Endothelial cell of umbilical vein (primary cell): Measurements from ENCODE around the gene IRF2. TPM values are rescaled to one million over a fixed set of nuclear protein-coding genes. Genes with fewer than 3 reads are reported as not detected.

Source experiments
- BruUV-seq: library from RNA; stranded (reverse); fragments of 400-500 nt; replicated peaks from 2 replicates; lab custom pipeline; 2021; lab: Mats Ljungman, UMichigan
- CTCF ChIA-PET: fragments of 300-600, 350-600 bp; sonication (Branson Sonifier 250); formaldehyde crosslinking; loops from one replicate; lab custom pipeline; 2021; ENCODE audit warnings: antibody characterized with exemption, inconsistent platforms; lab: Charles Lee
- POLR2A ChIA-PET: fragments of 300-600, 350-600 bp; sonication (Branson Sonifier 250); formaldehyde crosslinking; loops from one replicate; lab custom pipeline; 2021; ENCODE audit warnings: antibody characterized with exemption, inconsistent platforms; lab: Charles Lee
- DNase-seq: peaks from one replicate; pipeline ENCODE4 v3.0.0-alpha.2; 2011; ENCODE audit warnings: low read depth, low spot score
- FAIRE-seq: peaks from 2 replicates; lab custom pipeline; 2011; peaks lifted over from hg19 to GRCh38; lab: Jason Lieb, UNC
- H2AFZ ChIP-seq: 2 replicates; pipeline ENCODE4 v1.6.0; 2012; ENCODE audit warnings: low read depth, low read length, control low read depth, inconsistent platforms
- H3K27ac ChIP-seq: 2 replicates; pipeline ENCODE4 v1.5.1; 2011; ENCODE audit warnings: low read depth, mild to moderate bottlenecking, control low read depth, low read length, moderate library complexity; ENCODE audit not compliant: insufficient read depth
- H3K27me3 ChIP-seq, 2 experiments: 2 replicates each; pipeline versions ENCODE4 v1.6.0 to v1.6.1; 2011; ENCODE audit warnings: low read length in 2 of 2, mixed read lengths in 1 of 2; ENCODE audit not compliant: control insufficient read depth in 2 of 2, insufficient read depth in 2 of 2
- H3K36me3 ChIP-seq, 2 experiments: 2 replicates in 1 of 2; 3 replicates in 1 of 2; pipeline ENCODE4 v1.5.1; 2011; ENCODE audit warnings: low read length in 2 of 2, mild to moderate bottlenecking in 1 of 2, moderate library complexity in 1 of 2; ENCODE audit not compliant: control insufficient read depth in 2 of 2, insufficient read depth in 2 of 2; ENCODE audit errors: extremely low read depth in 1 of 2
- H3K4me1 ChIP-seq: 3 replicates; pipeline ENCODE4 v1.5.1; 2011; ENCODE audit warnings: mild to moderate bottlenecking, low read length; ENCODE audit not compliant: control insufficient read depth, insufficient read depth; ENCODE audit errors: extremely low read depth
- H3K4me2 ChIP-seq: 2 replicates; pipeline ENCODE4 v1.6.1; 2011; ENCODE audit warnings: low read length, control low read depth, mixed read lengths; ENCODE audit not compliant: insufficient read depth
- H3K4me3 ChIP-seq, 3 experiments: fragments of 200-600 bp in 1 of 3; sonication (generic), shearing (Covaris generic) in 1 of 3; replicated peaks in 1 of 3; 2 replicates each; pipeline ENCODE4 v1.5.1; 2011 to 2016; ENCODE audit warnings: control low read depth in 3 of 3, low read length in 3 of 3, mild to moderate bottlenecking in 2 of 3, inconsistent platforms in 1 of 3, low read depth in 1 of 3, moderate library complexity in 1 of 3; ENCODE audit not compliant: insufficient read depth in 1 of 3
- H3K79me2 ChIP-seq: 2 replicates; pipeline ENCODE4 v1.6.0; 2012; ENCODE audit warnings: low read length, inconsistent platforms; ENCODE audit not compliant: control insufficient read depth, insufficient read depth
- H3K9ac ChIP-seq: replicated peaks from 2 replicates; pipeline ENCODE3; 2011; ENCODE audit warnings: low read length, control low read depth; ENCODE audit not compliant: insufficient read depth; ENCODE audit errors: extremely low read depth
- H3K9me1 ChIP-seq: replicated peaks from 3 replicates; pipeline ENCODE4 v1.6.0; 2011; ENCODE audit warnings: mild to moderate bottlenecking, low read length; ENCODE audit not compliant: control insufficient read depth, insufficient read depth; ENCODE audit errors: extremely low read depth
- H3K9me3 ChIP-seq: replicated peaks from 2 replicates; pipeline ENCODE4 v1.5.1; 2012; ENCODE audit warnings: low read length, inconsistent platforms; ENCODE audit not compliant: control insufficient read depth, insufficient read depth
- H4K20me1 ChIP-seq: replicated peaks from 2 replicates; pipeline ENCODE3; 2011; ENCODE audit warnings: mild to moderate bottlenecking, low read length; ENCODE audit not compliant: control insufficient read depth, insufficient read depth; ENCODE audit errors: extremely low read depth
- FOS ChIP-seq: IDR thresholded peaks from 2 replicates; pipeline ENCODE4 v1.6.1; 2011; ENCODE audit warnings: mild to moderate bottlenecking, low read length, moderate library complexity, borderline replicate concordance; ENCODE audit not compliant: insufficient read depth
- GATA2 ChIP-seq: IDR thresholded peaks from 2 replicates; pipeline ENCODE4 v1.7.0; 2011; ENCODE audit warnings: low read depth, mild to moderate bottlenecking, moderate library complexity, mixed read lengths, low read length; ENCODE audit not compliant: insufficient read length, insufficient read depth
- POLR2AphosphoS5 ChIP-seq: IDR thresholded peaks from 2 replicates; pipeline ENCODE4 v1.6.1; 2012; ENCODE audit warnings: low read depth, mild to moderate bottlenecking, control low read depth, low read length, moderate library complexity; ENCODE audit not compliant: insufficient read depth
- dilution Hi-C: fragments of 300-500 bp; cut with MboI; formaldehyde crosslinking; loops from one replicate; pipeline ENCODE4 v1.15.0; 2019; ENCODE audit warnings: low sequenced_read_pairs; ENCODE audit not compliant: extremely low pct_ligation_motif_present
- intact Hi-C: fragments of 100-400 bp; cut with micrococcal nuclease; formaldehyde crosslinking; loops from one replicate; pipeline ENCODE4 v1.10.0; 2022
- polyA plus RNA-seq, 4 experiments: library from polyadenylated mRNA; depleted of rRNA in 3 of 4; stranded (reverse) in 3 of 4; unstranded in 1 of 4; fragments of >200 nt; gene quantifications; 2 replicates each; pipeline versions ENCODE4 v1.2.1 to v1.2.3, GENCODE V29; 2011 to 2012; ENCODE audit warnings: missing spikeins in 1 of 4
- total RNA-seq: library from RNA; stranded (reverse); gene quantifications from 2 replicates; pipeline ENCODE4 v1.2.3, GENCODE V29; 2021
- TF ChIP-seq, protein P1 (sequence below), 2 donors: IDR thresholded peaks; 1 replicate in 1 of 2; 2 replicates in 1 of 2; pipeline ENCODE4 v1.5.1; 2011; ENCODE audit warnings: low read length in 2 of 2, mild to moderate bottlenecking in 2 of 2, moderate library complexity in 2 of 2, control low read depth in 1 of 2, inconsistent platforms in 1 of 2, low read depth in 1 of 2; ENCODE audit not compliant: insufficient read depth in 1 of 2; ENCODE audit errors: extremely low read depth in 1 of 2

The IRF2 gene
- total and polyA plus RNA-seq, 2 donors (not counting 3 experiments of a cell fraction or from before 2014, with no cell fraction given) = 26.9 to 27.6 TPM

DNA sequence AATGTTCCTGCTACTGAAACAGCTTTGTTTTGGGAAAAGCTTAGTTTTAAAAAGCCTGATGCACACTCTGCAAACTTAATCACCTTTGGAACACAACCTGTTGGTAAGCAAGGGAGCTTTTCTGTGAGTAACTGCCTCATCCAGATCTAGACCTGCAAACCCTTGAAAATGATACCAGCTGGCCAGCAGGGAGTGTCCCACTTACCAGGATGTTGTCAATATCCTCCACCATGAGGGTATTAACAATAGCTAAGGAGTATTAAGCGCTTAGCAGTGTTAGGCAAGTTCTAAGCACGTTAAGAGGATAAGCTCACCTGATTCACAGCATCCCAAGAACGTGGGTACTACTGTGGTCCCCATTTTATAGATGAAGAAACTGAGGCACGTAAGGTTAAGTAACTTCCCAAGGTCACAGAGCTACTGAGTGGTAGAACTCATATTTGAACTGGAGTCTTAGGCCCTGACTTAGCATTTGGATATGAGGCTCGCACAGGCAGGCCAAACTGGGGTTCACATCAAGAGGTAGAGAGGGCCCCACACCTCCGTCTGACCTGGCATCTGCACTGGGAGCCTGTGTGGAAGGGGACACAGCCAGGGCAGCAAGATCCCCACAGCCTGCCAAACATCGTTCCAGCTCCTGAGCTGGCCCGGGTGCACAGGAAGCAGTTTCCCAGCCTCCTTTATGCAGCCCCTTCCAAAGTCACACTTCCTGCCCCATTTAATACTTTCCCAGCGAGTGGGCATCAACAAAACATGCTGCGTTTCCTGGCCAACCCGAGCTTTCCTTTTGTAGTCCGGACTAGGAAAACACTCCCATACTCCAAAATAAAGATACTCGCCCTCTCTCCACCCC is 32.7 kb downstream of the IRF2 start:
- H3K4me3 ChIP-seq = peak overlapping the region in 1 of 3 experiments; percentile 19
- dilution Hi-C loops = no loop called here
- CTCF ChIA-PET = interaction anchor here (0.9 to 2.1 kb wide), 6 partner anchors 8 to 177 kb away, joined by 3 to 5 read pairs (median 4); no protein-coding TSS in a partner anchor
- intact Hi-C loops = loop anchor here (1.0 to 2.0 kb wide), 2 partner anchors 12 to 59 kb away; no protein-coding TSS in a partner anchor
- peak overlapping the region; percentile 44 for H3K27ac ChIP-seq
- POLR2A ChIA-PET = no interaction called here
- H2AFZ ChIP-seq = peak overlapping the region; percentile 28
- no peaks in the 10 kb centered on the region for H3K36me3 ChIP-seq
- H3K9me3 ChIP-seq = no peaks in the 10 kb centered on the region
- FAIRE-seq (peak; percentile 81), DNase-seq (peak; percentile 74)
- H3K79me2 ChIP-seq = peaks cover 26% of the 10 kb centered on the region
- no TSS peak for BruUV-seq
- TF ChIP-seq GATA2 (no peak), POLR2AphosphoS5 (no peak), FOS (peak; percentile 20)
- TF ChIP-seq, protein P1, sequence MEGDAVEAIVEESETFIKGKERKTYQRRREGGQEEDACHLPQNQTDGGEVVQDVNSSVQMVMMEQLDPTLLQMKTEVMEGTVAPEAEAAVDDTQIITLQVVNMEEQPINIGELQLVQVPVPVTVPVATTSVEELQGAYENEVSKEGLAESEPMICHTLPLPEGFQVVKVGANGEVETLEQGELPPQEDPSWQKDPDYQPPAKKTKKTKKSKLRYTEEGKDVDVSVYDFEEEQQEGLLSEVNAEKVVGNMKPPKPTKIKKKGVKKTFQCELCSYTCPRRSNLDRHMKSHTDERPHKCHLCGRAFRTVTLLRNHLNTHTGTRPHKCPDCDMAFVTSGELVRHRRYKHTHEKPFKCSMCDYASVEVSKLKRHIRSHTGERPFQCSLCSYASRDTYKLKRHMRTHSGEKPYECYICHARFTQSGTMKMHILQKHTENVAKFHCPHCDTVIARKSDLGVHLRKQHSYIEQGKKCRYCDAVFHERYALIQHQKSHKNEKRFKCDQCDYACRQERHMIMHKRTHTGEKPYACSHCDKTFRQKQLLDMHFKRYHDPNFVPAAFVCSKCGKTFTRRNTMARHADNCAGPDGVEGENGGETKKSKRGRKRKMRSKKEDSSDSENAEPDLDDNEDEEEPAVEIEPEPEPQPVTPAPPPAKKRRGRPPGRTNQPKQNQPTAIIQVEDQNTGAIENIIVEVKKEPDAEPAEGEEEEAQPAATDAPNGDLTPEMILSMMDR (IDR thresholded peaks at IDR 0.05; ENCODE audit: extremely low read depth in 1 of 2, insufficient read depth in 1 of 2, low read depth in 1 of 2, low read length in 2 of 2) = no peak
- no peaks in the 10 kb centered on the region for H3K27me3 ChIP-seq
- peak overlapping the region; percentile 21 for H3K9ac ChIP-seq
- H3K4me2 ChIP-seq = peak overlapping the region; percentile 70
- H3K4me1 ChIP-seq = peaks cover 15% of the 10 kb centered on the region
- H3K9me1 ChIP-seq = no peaks in the 10 kb centered on the region
- H4K20me1 ChIP-seq = no peaks in the 10 kb centered on the region
